Measurements from ENCODE around the gene ENDOD1. TPM values are rescaled to one million over a fixed set of nuclear protein-coding genes. Genes with fewer than 3 reads are reported as not detected.
A peak's percentile ranks its signal among the peaks of the same experiment; 100 is the strongest.

ENDOD1 gene
- total RNA-seq, 1 experiment from 2014 or later, result 8.1 TPM

- POLR2A ChIA-PET (ENCODE audit: unreplicated experiment), result interaction anchor here (0.5 to 2.1 kb wide), 5 partner anchors 9 to 1259 kb away, joined by 3 to 4 read pairs (median 4); partner anchors contain the start of genes CWC15 and KDM4D
- BruUV-seq (replicated peaks), result no TSS peak
These were observed 23.0 kb upstream of the ENDOD1 start, which contains the start of gene SRSF8 for GRCh38 chr11:95066716-95067038. Gene SRSF8 (plus strand): TSS chr11:95066919. CDS start chr11:95067227, 308 bp downstream.

DNA sequence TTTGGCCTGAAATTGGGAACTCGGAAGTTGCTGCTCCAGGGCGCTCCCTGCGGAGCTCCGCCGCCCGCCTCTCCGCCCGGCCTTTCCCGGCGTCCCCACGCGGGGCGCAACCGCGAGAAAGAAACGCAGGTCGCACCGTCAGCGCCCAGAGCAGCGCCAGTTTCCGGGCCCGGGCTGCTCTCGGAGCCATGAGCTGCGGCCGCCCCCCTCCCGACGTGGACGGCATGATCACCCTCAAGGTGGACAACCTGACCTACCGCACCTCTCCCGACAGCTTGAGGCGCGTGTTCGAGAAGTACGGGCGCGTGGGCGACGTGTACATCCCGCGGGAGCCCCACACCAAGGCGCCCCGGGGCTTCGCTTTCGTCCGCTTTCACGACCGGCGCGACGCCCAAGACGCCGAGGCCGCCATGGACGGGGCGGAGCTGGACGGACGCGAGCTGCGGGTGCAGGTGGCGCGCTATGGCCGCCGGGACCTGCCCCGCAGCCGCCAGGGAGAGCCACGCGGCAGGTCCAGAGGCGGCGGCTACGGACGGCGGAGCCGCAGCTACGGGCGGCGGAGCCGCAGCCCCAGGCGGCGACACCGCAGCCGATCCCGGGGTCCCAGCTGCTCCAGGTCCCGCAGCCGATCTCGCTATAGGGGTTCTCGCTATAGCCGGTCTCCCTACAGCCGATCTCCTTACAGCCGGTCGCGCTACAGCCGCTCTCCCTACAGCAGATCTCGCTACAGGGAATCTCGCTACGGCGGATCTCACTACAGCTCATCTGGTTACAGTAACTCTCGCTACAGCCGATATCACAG, 22.4 kb upstream of the ENDOD1 start:
- peak; percentile 68 to 72 for DNase-seq
- H2AFZ ChIP-seq, result peak overlapping the region; percentile 95

More at GRCh38 chr11:95066716-95067038, 23.0 kb upstream of the ENDOD1 start, which contains the start of gene SRSF8:
- Histone ChIP-seq H3K9me3 (ENCODE audit: insufficient read depth, low read depth) (no peaks in the 10 kb centered on the region), H4K20me1 (ENCODE audit: insufficient read depth) (0 out of 2 replicates have a peak, but pooled peaks cover 6% of the 10 kb centered on the region), H2AFZ (peak within 1 kb of the TSS; percentile 95), H3K27me3 (ENCODE audit: insufficient read depth, low read depth) (no peaks in the 10 kb centered on the region), H3K9me2 (ENCODE audit: insufficient read depth) (no peaks in the 10 kb centered on the region), H3F3A (ENCODE audit: insufficient read depth, low read depth) (peaks cover 15% of the 10 kb centered on the region), H3K4me2 (peak within 1 kb of the TSS; percentile 87), H3K4me3 (peak within 1 kb of the TSS; percentile 89), H3K36me3 (ENCODE audit: low read depth) (peaks cover 12% of the 10 kb centered on the region), H3K27ac (peak within 1 kb of the TSS; percentile 85), H3K4me1 (replicated peaks; ENCODE audit: insufficient read depth) (peaks cover 20% of the 10 kb centered on the region), H3K79me2 (ENCODE audit: low read depth) (peaks cover 35% of the 10 kb centered on the region)
- TF ChIP-seq CTCF (conservative IDR thresholded peaks at IDR 0.05) (no peak), EZH2 (IDR thresholded peaks at IDR 0.05; ENCODE audit: low read depth) (no peak)
- DNase-seq, result no peak
- CTCF ChIA-PET, result interaction anchor here (0.6 to 1.7 kb wide), 6 partner anchors 55 to 1358 kb away, joined by 3 to 9 read pairs (median 4); no protein-coding TSS in a partner anchor
- intact Hi-C loops (cut with micrococcal nuclease; ENCODE audit: unreplicated experiment), result loop anchor here (1.0 to 10.0 kb wide), 7 partner anchors 41 to 1361 kb away; partner anchors contain the start of genes CWC15 and KDM4D

More for the DNA sequence above, 22.4 kb upstream of the ENDOD1 start:
- no peak for TF ChIP-seq EZH2 (IDR thresholded peaks at IDR 0.05; ENCODE audit: low read depth)
- peak; percentile 53 for TF ChIP-seq CTCF (conservative IDR thresholded peaks at IDR 0.05)
- no peaks in the 10 kb centered on the region for H3K9me2 ChIP-seq (ENCODE audit: insufficient read depth)
- POLR2A ChIA-PET (ENCODE audit: unreplicated experiment), result interaction anchor here (0.6 to 2.1 kb wide), 5 partner anchors 83 to 1258 kb away, joined by 3 to 6 read pairs (median 4); partner anchors contain the start of genes CWC15 and KDM4D
- no peaks in the 10 kb centered on the region for H3K27me3 ChIP-seq (ENCODE audit: insufficient read depth, low read depth)
- peaks cover 35% of the 10 kb centered on the region for H3K79me2 ChIP-seq (ENCODE audit: low read depth)
- peak overlapping the region; percentile 85 for H3K27ac ChIP-seq
- H4K20me1 ChIP-seq (ENCODE audit: insufficient read depth), result 0 out of 2 replicates have a peak, but pooled peaks cover 6% of the 10 kb centered on the region
- intact Hi-C loops (cut with micrococcal nuclease; ENCODE audit: unreplicated experiment), result loop anchor here (1.0 to 10.0 kb wide), 7 partner anchors 40 to 1360 kb away; partner anchors contain the start of genes CWC15 and KDM4D
- no peaks in the 10 kb centered on the region for H3K9me3 ChIP-seq (ENCODE audit: insufficient read depth, low read depth)
- peaks cover 15% of the 10 kb centered on the region for H3F3A ChIP-seq (ENCODE audit: insufficient read depth, low read depth)
- H3K4me1 ChIP-seq (replicated peaks; ENCODE audit: insufficient read depth), result peaks cover 20% of the 10 kb centered on the region
- peak overlapping the region; percentile 89 for H3K4me3 ChIP-seq
- H3K36me3 ChIP-seq (ENCODE audit: low read depth), result peaks cover 12% of the 10 kb centered on the region
- TSS peak; percentile 86 for BruUV-seq (replicated peaks)
- H3K4me2 ChIP-seq, result peak overlapping the region; percentile 87
- CTCF ChIA-PET, result interaction anchor here (0.6 to 1.7 kb wide), 6 partner anchors 54 to 1357 kb away, joined by 3 to 9 read pairs (median 4); no protein-coding TSS in a partner anchor

Measured in PC-9 (cell line).